Measurements from ENCODE around the gene SMYD2.
A peak's percentile ranks its signal among the peaks of the same experiment; 100 is the strongest.

SMYD2 gene

DNA sequence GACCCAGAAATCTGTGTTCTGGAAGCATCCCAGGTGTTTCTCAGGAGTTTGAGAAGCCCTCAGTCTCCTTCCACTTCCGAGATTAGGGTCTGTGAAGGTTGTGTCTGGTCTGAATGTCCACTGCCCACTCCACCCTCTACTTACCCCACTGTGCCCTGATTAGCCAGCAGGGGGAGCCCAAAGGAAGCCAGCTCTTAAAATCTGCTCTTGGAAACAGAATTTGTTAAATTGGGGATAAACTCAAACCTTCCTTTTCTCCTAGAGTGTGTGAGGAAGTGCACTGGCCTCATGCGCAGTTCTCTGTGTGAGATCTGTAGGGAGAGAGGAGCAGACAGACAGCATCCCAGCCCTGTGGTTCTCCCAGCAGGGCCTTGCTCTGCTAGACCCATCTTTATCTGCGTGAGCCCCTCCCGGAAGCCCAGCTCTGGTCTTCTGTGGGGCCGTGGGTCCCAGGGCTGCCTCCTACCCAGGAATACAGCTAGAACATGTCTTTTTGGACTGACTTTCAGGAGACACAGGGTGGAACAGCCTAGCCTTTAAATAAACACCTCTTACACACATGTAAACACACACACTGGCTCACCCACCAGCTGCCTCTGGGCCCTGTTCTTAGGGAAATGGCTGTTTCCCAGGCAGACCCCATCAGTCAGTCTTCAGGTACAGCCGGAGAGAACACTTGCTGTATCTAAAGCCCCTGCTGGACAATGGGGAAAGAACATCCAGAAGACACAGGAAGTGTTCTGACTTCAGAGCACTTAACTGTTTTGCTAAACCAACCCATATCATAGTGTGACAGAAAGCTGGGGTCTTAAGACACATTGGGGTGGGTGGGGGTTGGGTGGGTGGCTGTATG is 52.2 kb downstream of the SMYD2 start:
- Histone ChIP-seq H3K27ac (ENCODE audit: low read length) (peak overlapping the region; percentile 29), H3K79me2 (ENCODE audit: insufficient read depth, low read length) (no peaks in the 10 kb centered on the region), H3K4me2 (ENCODE audit: insufficient read depth, low read length) (no peak overlapping the region), H3K27me3 (ENCODE audit: insufficient read depth, low read length, poor library complexity) (no peaks in the 10 kb centered on the region), H3K4me1 (ENCODE audit: insufficient read depth, low read length) (no peaks in the 10 kb centered on the region), H3K9ac (ENCODE audit: low read depth, low read length) (no peak overlapping the region), H2AFZ (ENCODE audit: low read depth, low read length) (no peak overlapping the region), H3K9me3 (ENCODE audit: insufficient read depth, low read length, severe bottlenecking) (no peaks in the 10 kb centered on the region), H3K4me3 (ENCODE audit: low read depth in 1 of 2, low read length in 2 of 2) (no peak overlapping the region), H4K20me1 (ENCODE audit: insufficient read depth, low read length) (peaks cover 2% of the 10 kb centered on the region; the same call in 1 of the 2 replicates), H3K36me3 (ENCODE audit: insufficient read depth, low read length) (peaks cover 51% of the 10 kb centered on the region)
- no peak for TF ChIP-seq EZH2 (IDR thresholded peaks at IDR 0.05; ENCODE audit: borderline replicate concordance, low read depth, low read length, severe bottlenecking)
- TF ChIP-seq, protein P1, sequence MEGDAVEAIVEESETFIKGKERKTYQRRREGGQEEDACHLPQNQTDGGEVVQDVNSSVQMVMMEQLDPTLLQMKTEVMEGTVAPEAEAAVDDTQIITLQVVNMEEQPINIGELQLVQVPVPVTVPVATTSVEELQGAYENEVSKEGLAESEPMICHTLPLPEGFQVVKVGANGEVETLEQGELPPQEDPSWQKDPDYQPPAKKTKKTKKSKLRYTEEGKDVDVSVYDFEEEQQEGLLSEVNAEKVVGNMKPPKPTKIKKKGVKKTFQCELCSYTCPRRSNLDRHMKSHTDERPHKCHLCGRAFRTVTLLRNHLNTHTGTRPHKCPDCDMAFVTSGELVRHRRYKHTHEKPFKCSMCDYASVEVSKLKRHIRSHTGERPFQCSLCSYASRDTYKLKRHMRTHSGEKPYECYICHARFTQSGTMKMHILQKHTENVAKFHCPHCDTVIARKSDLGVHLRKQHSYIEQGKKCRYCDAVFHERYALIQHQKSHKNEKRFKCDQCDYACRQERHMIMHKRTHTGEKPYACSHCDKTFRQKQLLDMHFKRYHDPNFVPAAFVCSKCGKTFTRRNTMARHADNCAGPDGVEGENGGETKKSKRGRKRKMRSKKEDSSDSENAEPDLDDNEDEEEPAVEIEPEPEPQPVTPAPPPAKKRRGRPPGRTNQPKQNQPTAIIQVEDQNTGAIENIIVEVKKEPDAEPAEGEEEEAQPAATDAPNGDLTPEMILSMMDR (IDR thresholded peaks at IDR 0.05; ENCODE audit: borderline replicate concordance, extremely low read depth, low read length, poor library complexity, severe bottlenecking) = peak; percentile 86
- ATAC-seq (ENCODE audit: insufficient read depth, low read depth) = peak; percentile 37; the same call in 1 of the 3 replicates
- peak; percentile 54 for DNase-seq

DNA sequence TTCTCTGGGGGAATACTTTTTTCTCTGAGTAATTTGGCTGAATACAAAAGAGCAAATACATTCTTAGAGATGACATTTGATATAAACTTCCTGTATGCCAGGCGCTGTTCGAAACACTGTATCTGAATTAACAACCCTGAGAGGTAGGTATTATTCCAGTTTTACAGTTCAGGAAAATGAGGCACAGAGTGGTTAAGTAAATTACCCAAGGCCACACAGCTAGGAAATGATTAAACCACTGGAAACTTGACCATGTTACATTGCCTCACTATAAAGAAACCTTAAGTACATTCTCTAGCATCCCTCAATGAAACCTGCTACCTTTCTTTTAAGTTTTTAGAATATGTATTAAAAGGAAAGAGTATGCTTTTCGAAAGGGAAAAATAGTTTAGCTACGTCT is 54.6 kb downstream of the SMYD2 start:
- H3K4me3 ChIP-seq (ENCODE audit: low read depth in 1 of 2, low read length in 2 of 2) = no peak overlapping the region
- H3K36me3 ChIP-seq (ENCODE audit: insufficient read depth, low read length) = peaks cover 34% of the 10 kb centered on the region
- H3K4me1 ChIP-seq (ENCODE audit: insufficient read depth, low read length) = no peaks in the 10 kb centered on the region
- no peak for DNase-seq
- no peak overlapping the region for H3K27ac ChIP-seq (ENCODE audit: low read length)
- H2AFZ ChIP-seq (ENCODE audit: low read depth, low read length) = no peak overlapping the region
- no peak for ATAC-seq (ENCODE audit: insufficient read depth, low read depth)
- H4K20me1 ChIP-seq (ENCODE audit: insufficient read depth, low read length) = peaks cover 2% of the 10 kb centered on the region; the same call in 1 of the 2 replicates
- no peaks in the 10 kb centered on the region for H3K9me3 ChIP-seq (ENCODE audit: insufficient read depth, low read length, severe bottlenecking)
- H3K4me2 ChIP-seq (ENCODE audit: insufficient read depth, low read length) = no peak overlapping the region
- H3K9ac ChIP-seq (ENCODE audit: low read depth, low read length) = no peak overlapping the region
- TF ChIP-seq EZH2 (IDR thresholded peaks at IDR 0.05; ENCODE audit: borderline replicate concordance, low read depth, low read length, severe bottlenecking) = no peak
- TF ChIP-seq, protein P1 (IDR thresholded peaks at IDR 0.05; ENCODE audit: borderline replicate concordance, extremely low read depth, low read length, poor library complexity, severe bottlenecking) = no peak
- no peaks in the 10 kb centered on the region for H3K79me2 ChIP-seq (ENCODE audit: insufficient read depth, low read length)
- no peaks in the 10 kb centered on the region for H3K27me3 ChIP-seq (ENCODE audit: insufficient read depth, low read length, poor library complexity)

DNA sequence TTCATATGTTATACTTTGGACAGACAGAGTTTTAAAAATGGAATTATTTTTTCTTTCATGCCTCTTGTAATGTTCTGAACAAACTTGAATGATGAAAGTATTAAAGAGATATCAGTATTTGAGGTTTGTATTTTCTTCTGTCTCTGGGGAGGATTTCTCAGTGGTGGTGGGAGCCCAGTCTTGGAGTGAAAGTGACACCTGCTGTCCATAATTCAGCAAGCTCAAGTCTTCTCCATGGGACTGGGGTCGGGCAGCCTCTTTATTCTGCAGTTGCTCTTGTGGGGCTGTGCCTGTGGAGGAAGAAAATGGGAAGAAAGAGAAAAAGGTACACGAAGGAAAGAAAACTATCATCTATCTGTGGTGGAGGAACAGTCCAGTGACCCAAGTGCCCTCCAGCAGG is 56.1 kb downstream of the SMYD2 start:
- Histone ChIP-seq H3K27ac (ENCODE audit: low read length) (no peak overlapping the region), H2AFZ (ENCODE audit: low read depth, low read length) (no peak overlapping the region), H3K79me2 (ENCODE audit: insufficient read depth, low read length) (no peaks in the 10 kb centered on the region), H3K36me3 (ENCODE audit: insufficient read depth, low read length) (peaks cover 25% of the 10 kb centered on the region), H3K4me1 (ENCODE audit: insufficient read depth, low read length) (no peaks in the 10 kb centered on the region), H3K27me3 (ENCODE audit: insufficient read depth, low read length, poor library complexity) (no peaks in the 10 kb centered on the region), H4K20me1 (ENCODE audit: insufficient read depth, low read length) (peaks cover 2% of the 10 kb centered on the region; the same call in 1 of the 2 replicates), H3K9me3 (ENCODE audit: insufficient read depth, low read length, severe bottlenecking) (no peaks in the 10 kb centered on the region), H3K4me3 (ENCODE audit: low read depth in 1 of 2, low read length in 2 of 2) (no peak overlapping the region), H3K4me2 (ENCODE audit: insufficient read depth, low read length) (no peak overlapping the region), H3K9ac (ENCODE audit: low read depth, low read length) (no peak overlapping the region)
- ATAC-seq (ENCODE audit: insufficient read depth, low read depth) (no peak), DNase-seq (no peak)
- TF ChIP-seq, protein P1 (IDR thresholded peaks at IDR 0.05; ENCODE audit: borderline replicate concordance, extremely low read depth, low read length, poor library complexity, severe bottlenecking) = no peak
- no peak for TF ChIP-seq EZH2 (IDR thresholded peaks at IDR 0.05; ENCODE audit: borderline replicate concordance, low read depth, low read length, severe bottlenecking)

All from DND-41 (cell line).